HCT116 (cell line): ENCODE data around the gene OST4. TPM values are rescaled to one million over a fixed set of nuclear protein-coding genes. Genes with fewer than 3 reads are reported as not detected.

Experiments used
- ATAC-seq: fragments of 200-7000 bp; cut with Tn5 transposase; 2 replicates; pipeline ENCODE4 v1.9.1; 2020; ENCODE audit warnings: mild to moderate bottlenecking, moderate library complexity
- BruUV-seq: library from RNA; stranded (reverse); fragments of 400-500 nt; replicated peaks from 2 replicates; lab custom pipeline; 2021; lab: Mats Ljungman, UMichigan
- CTCF ChIA-PET: fragments of 300-600 bp; sonication (Branson Sonifier 250); formaldehyde crosslinking; loops from one replicate; lab custom pipeline; 2021; ENCODE audit warnings: antibody characterized with exemption; lab: Charles Lee
- POLR2A ChIA-PET: fragments of 300-600, 350-600 bp; sonication (Branson Sonifier 250); formaldehyde crosslinking; loops from one replicate; lab custom pipeline; 2021; ENCODE audit warnings: antibody characterized with exemption; lab: Charles Lee
- RAD21 ChIA-PET, 2 experiments: fragments of 300-600 bp; sonication (Branson Sonifier 250); formaldehyde crosslinking; loops; one replicate each; lab custom pipeline; 2023; ENCODE audit warnings: low total read pairs in 2 of 2; ENCODE audit not compliant: uncharacterized antibody in 2 of 2, unreplicated experiment in 2 of 2, low non-redundant PET in 1 of 2; lab: Charles Lee
- DNase-seq: peaks from one replicate; pipeline ENCODE4 v3.0.0-alpha.2; 2010; ENCODE audit warnings: low read depth, low spot score
- H2AFZ ChIP-seq: fragments of 200-600 bp; shearing (Covaris generic), sonication (generic); 2 replicates; pipeline ENCODE4 v1.6.1; 2017; ENCODE audit warnings: low read depth, mixed run types, mixed read lengths, antibody characterized with exemption, low read length; ENCODE audit not compliant: poor library complexity, severe bottlenecking
- H3K27ac ChIP-seq: 2 replicates; pipeline ENCODE4 v1.5.1; 2012; ENCODE audit warnings: low read depth, low read length
- H3K27me3 ChIP-seq: fragments of 200-600 bp; sonication (generic); 2 replicates; pipeline ENCODE4 v1.6.1; 2016; ENCODE audit warnings: mixed run types, low read length, mixed read lengths; ENCODE audit not compliant: insufficient read depth
- H3K36me3 ChIP-seq, 2 experiments: fragments of 200-500 bp in 1 of 2; fragments of 200-600 bp in 1 of 2; sonication (Bioruptor generic) in 1 of 2; sonication (generic) in 1 of 2; 2 replicates each; pipeline versions ENCODE4 v1.5.1 to v1.6.1; 2014 to 2016; ENCODE audit warnings: low read length in 2 of 2, inconsistent platforms in 1 of 2, mixed read lengths in 1 of 2, mixed run types in 1 of 2; ENCODE audit not compliant: insufficient read depth in 2 of 2, control insufficient read depth in 1 of 2
- H3K4me1 ChIP-seq, 2 experiments: fragments of 200-600 bp in 1 of 2; sonication (generic) in 1 of 2; 2 replicates each; pipeline versions ENCODE4 v1.5.1 to v1.6.1; 2012 to 2017; ENCODE audit warnings: low read length in 2 of 2, inconsistent platforms in 1 of 2, mild to moderate bottlenecking in 1 of 2, mixed read lengths in 1 of 2, mixed run types in 1 of 2, moderate library complexity in 1 of 2; ENCODE audit not compliant: insufficient read depth in 2 of 2, control insufficient read depth in 1 of 2
- H3K4me2 ChIP-seq: fragments of 200-600 bp; sonication (generic); 2 replicates; pipeline ENCODE4 v1.6.1; 2017; ENCODE audit warnings: mixed run types, low read length, mixed read lengths
- H3K4me3 ChIP-seq, 2 experiments: fragments of 200-600 bp in 1 of 2; sonication (generic) in 1 of 2; replicated peaks in 1 of 2; 2 replicates each; pipeline ENCODE4 v1.5.1; 2011 to 2016; ENCODE audit warnings: low read length in 2 of 2, control low read depth in 1 of 2, low read depth in 1 of 2, mild to moderate bottlenecking in 1 of 2, mixed read lengths in 1 of 2, mixed run types in 1 of 2
- H3K79me2 ChIP-seq: fragments of 200-600 bp; sonication (generic); 2 replicates; pipeline ENCODE4 v1.6.1; 2017; ENCODE audit warnings: mild to moderate bottlenecking, mixed run types, low read length, moderate library complexity, mixed read lengths; ENCODE audit not compliant: insufficient read depth
- H3K9ac ChIP-seq: fragments of 200-600 bp; sonication (generic); 2 replicates; pipeline ENCODE4 v1.6.1; 2016; ENCODE audit warnings: low read length, mixed read lengths
- H3K9me2 ChIP-seq: fragments of 200-600 bp; sonication (generic), shearing (Covaris generic); 2 replicates; pipeline ENCODE4 v1.6.1; 2017; ENCODE audit warnings: mixed run types, mild to moderate bottlenecking, moderate library complexity; ENCODE audit not compliant: insufficient read depth
- H3K9me3 ChIP-seq, 2 experiments: fragments of 200-500 bp in 1 of 2; fragments of 200-600 bp in 1 of 2; sonication (Bioruptor generic) in 1 of 2; sonication (generic) in 1 of 2; 2 replicates each; pipeline ENCODE4 v1.6.1; 2014 to 2017; ENCODE audit warnings: low read length in 2 of 2, mixed read lengths in 2 of 2, inconsistent platforms in 1 of 2, low read depth in 1 of 2, mild to moderate bottlenecking in 1 of 2, mixed run types in 1 of 2, moderate library complexity in 1 of 2; ENCODE audit not compliant: control insufficient read depth in 1 of 2, insufficient read depth in 1 of 2
- H4K20me1 ChIP-seq: fragments of 200-600 bp; sonication (generic), shearing (Covaris generic); 2 replicates; pipeline ENCODE4 v1.6.1; 2017; ENCODE audit warnings: mixed run types, mild to moderate bottlenecking, moderate library complexity; ENCODE audit not compliant: insufficient read depth
- CEBPB ChIP-seq: IDR thresholded peaks from 2 replicates; pipeline ENCODE4 v1.6.1; 2012; ENCODE audit warnings: low read depth
- CTCF ChIP-seq, 3 experiments: fragments of 200-600 bp in 1 of 3; sonication (generic) in 1 of 3; IDR thresholded peaks in 2 of 3; conservative IDR thresholded peaks in 1 of 3; 2 replicates each; pipeline ENCODE4 v1.5.1; 2012 to 2017; ENCODE audit warnings: low read depth in 2 of 3, low read length in 2 of 3, antibody characterized with exemption in 1 of 3, borderline replicate concordance in 1 of 3, control low read depth in 1 of 3, mild to moderate bottlenecking in 1 of 3, mixed read lengths in 1 of 3, mixed run types in 1 of 3, moderate library complexity in 1 of 3; ENCODE audit not compliant: insufficient read depth in 1 of 3
- EGR1 ChIP-seq: IDR thresholded peaks from 2 replicates; pipeline ENCODE4 v1.6.1; 2012; ENCODE audit warnings: low read depth
- ELF1 ChIP-seq: IDR thresholded peaks from 2 replicates; pipeline ENCODE4 v1.6.1; 2012; ENCODE audit warnings: low read depth, borderline replicate concordance
- FOSL1 ChIP-seq: IDR thresholded peaks from 2 replicates; pipeline ENCODE4 v1.6.1; 2012; ENCODE audit warnings: low read depth
- JUND ChIP-seq: IDR thresholded peaks from 2 replicates; pipeline ENCODE4 v1.6.1; 2012
- MAX ChIP-seq: IDR thresholded peaks from 2 replicates; pipeline ENCODE4 v1.6.1; 2012
- SP1 ChIP-seq: IDR thresholded peaks from 2 replicates; pipeline ENCODE4 v1.6.1; 2012; ENCODE audit warnings: low read depth
- intact Hi-C: fragments of 100-400 bp; cut with micrococcal nuclease; formaldehyde crosslinking; loops from 2 replicates; pipeline ENCODE4 v1.10.0; 2022
- total RNA-seq: library from RNA; stranded (reverse); gene quantifications from one replicate; pipeline ENCODE4 v1.2.1, GENCODE V29; 2021; ENCODE audit not compliant: unreplicated experiment

OST4 gene
- total RNA-seq, 1 experiment from 2014 or later: 187 TPM

- no peaks in the 10 kb centered on the region for H3K9me3 ChIP-seq
- peaks cover 7 to 8% of the 10 kb centered on the region in 2 experiments; a peak in 3 of 4 replicates for H3K4me1 ChIP-seq
- H4K20me1 ChIP-seq: peaks cover 5% of the 10 kb centered on the region; the same call in 1 of the 2 replicates
- ATAC-seq: no peak
- intact Hi-C loops: no loop called here
- peaks cover 27% of the 10 kb centered on the region for H3K79me2 ChIP-seq
- no peaks in the 10 kb centered on the region for H3K27me3 ChIP-seq
- no peak overlapping the region for H3K27ac ChIP-seq
- no peak for TF ChIP-seq CEBPB
- TF ChIP-seq SP1: no peak
- no peak for TF ChIP-seq FOSL1
- no peak for TF ChIP-seq EGR1
- no peak for TF ChIP-seq JUND
- no peak for TF ChIP-seq MAX
- no peak for TF ChIP-seq ELF1
- TF ChIP-seq CTCF (IDR thresholded peaks at IDR 0.05 in 2 of 3, conservative IDR thresholded peaks at IDR 0.05 in 1 of 3; ENCODE audit: borderline replicate concordance in 1 of 3, insufficient read depth in 1 of 3, low read depth in 2 of 3, low read length in 2 of 3): no peak
- ChIA-PET POLR2A (interaction anchor here (0.7 kb wide), 1 partner anchor 12 kb away, joined by 3 read pairs; no protein-coding TSS in a partner anchor), RAD21 (no interaction called here), CTCF (no interaction called here)
- BruUV-seq: no TSS peak
- H3K4me3 ChIP-seq: no peak overlapping the region
- no peak overlapping the region for H2AFZ ChIP-seq
- H3K9ac ChIP-seq: no peak overlapping the region
- no peak overlapping the region for H3K4me2 ChIP-seq
- no peaks in the 10 kb centered on the region for H3K9me2 ChIP-seq
- H3K36me3 ChIP-seq: peaks cover 39 to 53% of the 10 kb centered on the region in 2 experiments; a peak in 3 of 4 replicates
- DNase-seq: no peak
Measured at GRCh38 chr2:27038012-27038411, 33.4 kb downstream of the OST4 start.
